HG02571 (cell line): ENCODE data around the gene CYP17A1.
"Not testable (repeated sequence)": the region's sequence is repeated elsewhere in the genome, so short reads cannot be mapped to it uniquely, and the experiment has no call there.

Experiments used
- ATAC-seq: cut with Tn5 transposase; IDR thresholded peaks from one replicate; pipeline ENCODE4 v1.9.1; 2021; ENCODE audit warnings: mild to moderate bottlenecking, moderate library complexity; ENCODE audit not compliant: unreplicated experiment

CYP17A1 gene

GRCh38 chr10:102838276-102838927, 1.2 kb upstream of the CYP17A1 start:
- ATAC-seq = not testable (repeated sequence)

GRCh38 chr10:102835007-102835482, 2.2 kb downstream of the CYP17A1 start:
- ATAC-seq = no peak

DNA sequence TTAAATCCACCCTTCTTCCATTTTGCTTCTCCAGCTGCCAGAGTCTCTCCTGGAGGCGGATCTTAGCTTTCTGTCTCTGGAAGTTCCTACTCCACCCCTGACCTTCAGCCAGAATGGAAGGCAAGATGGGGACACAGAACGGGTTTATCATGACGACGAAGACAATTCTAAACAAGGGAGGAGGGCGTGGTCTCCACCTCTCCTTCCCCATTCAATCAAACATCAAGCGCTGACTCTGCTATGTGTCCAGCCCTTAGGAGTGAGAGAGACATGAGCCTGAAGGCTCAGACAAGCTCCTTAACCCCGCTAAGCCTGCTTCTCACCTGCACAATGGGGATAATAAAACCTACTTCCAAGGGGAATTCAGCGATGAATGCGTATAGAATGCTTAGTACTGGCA, 3.1 kb downstream of the CYP17A1 start:
- ATAC-seq = no peak

GRCh38 chr10:102832987-102833386, 4.2 kb downstream of the CYP17A1 start:
- ATAC-seq = no peak

GRCh38 chr10:102832248-102832647, 5.0 kb downstream of the CYP17A1 start:
- no peak for ATAC-seq

DNA sequence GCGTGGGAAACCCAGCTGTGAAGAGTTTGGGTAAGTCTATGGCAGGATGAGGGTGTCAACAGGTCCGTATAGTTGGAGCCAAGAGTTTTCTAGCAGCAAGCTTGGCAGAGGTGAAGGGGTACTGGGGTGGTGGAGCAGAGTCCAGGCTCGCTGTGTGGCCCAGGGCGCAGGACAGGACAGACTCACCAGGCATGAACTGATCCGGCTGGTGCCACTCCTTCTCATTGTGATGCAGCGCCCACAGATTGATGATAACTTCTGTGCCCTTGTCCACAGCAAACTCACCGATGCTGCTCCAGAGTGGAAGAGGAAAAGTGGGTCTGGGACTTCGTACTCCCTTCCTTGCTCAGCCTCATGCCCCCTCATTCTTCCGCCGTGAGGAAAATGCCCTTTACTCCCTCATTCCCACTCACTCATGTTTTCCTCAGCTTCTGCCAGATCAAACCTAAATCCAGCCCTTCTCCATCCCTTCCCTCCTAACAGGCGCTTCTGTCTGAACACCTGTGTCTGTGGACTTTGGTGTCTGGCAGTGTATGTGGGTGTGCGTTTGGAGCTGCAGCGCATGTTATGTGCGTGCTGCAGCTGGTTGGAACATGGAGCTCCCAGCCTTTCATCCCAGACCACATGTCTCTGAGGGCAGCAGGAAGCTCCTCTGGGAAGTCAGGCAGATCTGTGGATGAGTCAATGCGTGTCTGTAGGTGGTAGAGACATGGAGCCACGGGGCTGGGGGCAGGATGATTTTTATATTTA, 5.7 kb downstream of the CYP17A1 start:
- no peak for ATAC-seq

DNA sequence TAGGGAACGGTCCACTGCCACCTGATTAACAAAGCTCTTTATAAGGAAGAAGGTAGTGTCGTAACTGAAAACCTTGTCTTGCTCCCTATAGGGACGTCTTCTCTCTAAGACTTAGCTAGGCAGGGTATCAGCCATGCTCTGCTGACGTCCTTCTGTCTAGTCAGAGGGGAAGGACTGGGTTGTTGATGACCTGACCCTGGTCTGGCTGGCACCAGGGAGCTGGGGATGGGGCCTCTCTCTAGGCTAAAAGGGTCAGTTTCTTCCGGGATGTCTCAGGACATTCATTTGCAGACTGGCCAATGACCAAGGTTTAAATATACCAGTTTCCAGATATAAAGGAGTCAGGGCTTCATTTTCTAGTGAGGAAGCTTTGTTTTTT, 9.6 kb downstream of the CYP17A1 start:
- no peak for ATAC-seq

- no peak for ATAC-seq
Observed at GRCh38 chr10:102826148-102826796, 10.9 kb downstream of the CYP17A1 start.

DNA sequence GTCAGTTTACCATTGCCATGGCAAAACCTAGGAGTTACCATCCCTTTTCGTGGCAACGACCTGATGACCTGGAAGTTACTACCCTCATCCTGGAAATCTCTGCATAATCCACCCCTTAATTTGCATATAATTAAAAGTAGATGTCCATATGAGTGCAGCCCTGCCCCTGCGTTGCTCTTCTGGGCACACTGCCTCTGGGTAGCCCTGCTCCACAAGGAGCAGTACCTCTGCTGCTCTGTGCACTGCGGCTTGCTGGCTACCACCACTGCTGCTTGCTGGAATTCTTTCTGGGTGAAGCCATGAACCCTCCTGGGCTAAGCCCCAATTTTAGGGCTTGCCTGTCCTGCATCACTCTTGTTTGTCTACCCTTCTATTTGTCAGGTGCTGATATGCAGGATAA, 12.5 kb downstream of the CYP17A1 start:
- no peak for ATAC-seq

- ATAC-seq = no peak
Observed at GRCh38 chr10:102822222-102822621, 15.0 kb downstream of the CYP17A1 start.

GRCh38 chr10:102820008-102820407, 17.2 kb downstream of the CYP17A1 start:
- ATAC-seq = not testable (repeated sequence)

DNA sequence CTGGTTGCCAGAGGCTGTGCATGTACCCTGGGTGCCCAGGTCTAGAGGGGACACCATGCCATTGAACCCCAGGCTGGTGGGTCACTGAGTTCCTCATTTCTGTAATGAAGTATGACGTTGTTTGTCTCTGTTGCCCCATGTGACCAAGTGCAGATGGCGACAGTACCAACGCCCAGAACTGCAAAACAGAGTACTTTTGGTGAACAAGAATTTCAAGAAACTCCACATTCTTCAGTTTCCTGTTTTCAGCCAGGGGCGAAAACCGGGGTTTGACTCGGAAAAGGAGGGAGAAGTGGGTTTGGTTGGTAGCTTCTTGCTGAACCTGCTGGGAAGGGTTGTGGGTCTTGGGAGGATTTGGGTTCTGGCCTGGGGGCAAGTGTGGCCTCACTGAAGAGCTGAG, 18.2 kb downstream of the CYP17A1 start:
- no peak for ATAC-seq

- ATAC-seq = no peak
Observed at GRCh38 chr10:102817175-102817574, 20.0 kb downstream of the CYP17A1 start.

DNA sequence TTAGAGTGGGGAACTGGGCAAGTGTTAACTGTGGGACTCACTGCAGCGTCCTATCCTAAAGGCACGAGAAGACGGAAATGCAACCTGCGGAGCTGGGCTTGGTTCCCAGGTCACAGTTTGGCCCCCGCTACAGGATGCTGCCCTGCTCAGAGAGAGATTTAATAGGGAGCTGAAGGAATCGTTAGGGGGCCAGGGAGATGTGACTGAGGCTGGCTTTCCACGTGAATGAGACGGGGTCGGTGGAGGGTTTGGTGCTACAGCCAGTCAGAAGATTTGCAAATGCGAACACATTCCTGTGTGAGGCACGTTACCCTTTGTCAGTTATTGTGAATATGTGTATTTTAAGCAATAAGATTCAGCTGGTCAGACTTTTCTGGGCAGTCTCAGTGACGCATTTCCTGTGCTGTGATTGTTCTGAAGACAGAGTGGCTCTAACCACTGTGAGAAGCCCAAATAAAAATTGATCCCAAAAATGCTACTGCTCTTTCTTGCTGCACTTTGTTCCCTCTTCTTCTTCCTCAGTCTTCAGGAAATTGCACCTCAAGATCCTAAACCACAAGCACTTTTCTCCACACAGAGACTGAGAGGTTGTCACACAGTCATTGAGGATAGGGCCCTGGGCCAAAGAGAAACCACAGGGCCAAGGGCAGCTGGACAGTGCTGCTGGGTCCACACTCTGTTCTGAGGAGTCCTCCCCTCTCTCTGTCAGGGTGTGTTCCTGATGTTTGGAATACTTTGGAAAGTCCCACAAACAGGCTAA, 21.2 kb downstream of the CYP17A1 start:
- ATAC-seq = no peak

GRCh38 chr10:102814873-102815661, 22.1 kb downstream of the CYP17A1 start:
- ATAC-seq = no peak

GRCh38 chr10:102814453-102814871, 22.8 kb downstream of the CYP17A1 start:
- ATAC-seq = no peak

- ATAC-seq = no peak
Observed at GRCh38 chr10:102813734-102814452, 23.3 kb downstream of the CYP17A1 start.

DNA sequence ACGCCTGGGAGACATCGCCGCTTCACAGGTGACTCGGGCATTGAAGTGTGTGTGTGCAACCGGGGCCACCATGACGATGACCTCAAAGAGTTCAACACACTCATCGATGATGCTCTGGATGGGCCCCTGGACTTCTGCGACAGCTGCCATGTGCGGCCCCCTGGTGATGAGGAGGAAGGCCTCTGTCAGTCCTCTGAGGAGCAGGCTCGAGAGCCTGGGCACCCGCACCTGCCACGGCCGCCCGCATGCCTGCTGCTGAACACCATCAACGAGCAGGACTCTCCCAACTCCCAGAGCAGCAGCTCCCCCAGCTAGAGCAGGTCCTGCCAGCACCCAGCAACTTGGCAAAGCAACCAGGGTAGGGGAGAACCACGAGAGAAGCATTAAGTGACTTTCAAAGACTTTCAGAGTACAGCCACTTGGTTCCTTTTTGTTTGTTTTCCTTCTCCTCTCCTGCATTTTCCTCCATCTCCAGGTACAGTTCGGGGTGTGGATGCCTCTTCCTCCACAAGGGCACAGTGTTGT, 24.1 kb downstream of the CYP17A1 start:
- ATAC-seq = no peak

DNA sequence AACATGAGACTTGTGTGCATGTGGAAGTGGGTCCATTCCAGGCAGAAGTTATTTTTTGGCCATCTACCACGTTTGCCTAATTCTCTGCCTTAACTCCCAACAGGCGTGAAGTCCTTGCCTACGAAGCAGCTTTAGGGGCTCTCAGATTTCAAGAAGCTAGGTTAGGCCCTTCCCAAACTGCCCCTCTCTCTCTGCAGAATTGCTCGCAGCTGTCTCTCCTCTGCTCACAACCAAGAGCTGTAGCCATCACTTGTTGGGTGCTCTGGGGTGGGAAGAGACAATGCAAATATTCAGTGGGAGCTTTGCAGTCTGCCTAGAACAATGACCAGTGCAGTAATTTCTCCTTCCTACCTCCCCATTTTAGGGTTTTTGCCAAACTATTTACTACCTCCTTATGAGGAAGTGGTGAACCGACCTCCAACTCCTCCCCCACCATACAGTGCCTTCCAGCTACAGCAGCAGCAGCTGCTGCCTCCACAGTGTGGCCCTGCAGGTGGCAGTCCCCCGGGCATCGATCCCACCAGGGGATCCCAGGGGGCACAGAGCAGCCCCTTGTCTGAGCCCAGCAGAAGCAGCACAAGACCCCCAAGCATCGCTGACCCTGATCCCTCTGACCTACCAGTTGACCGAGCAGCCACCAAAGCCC, 24.9 kb downstream of the CYP17A1 start:
- no peak for ATAC-seq
